ENCODE data around the gene HMX3. TPM values are rescaled to one million over a fixed set of nuclear protein-coding genes. Genes with fewer than 3 reads are reported as not detected.

The HMX3 gene
- total and polyA plus RNA-seq, 2 of the 13 experiments (the other 11 are each of a cell fraction or from before 2014, with no cell fraction given), result not detected

- TF ChIP-seq SNAPC4 (CRISPR knock-in tag; IDR thresholded peaks at IDR 0.05) (no peak), RBAK (CRISPR knock-in tag; IDR thresholded peaks at IDR 0.05) (no peak), ARID4A (CRISPR knock-in tag; IDR thresholded peaks at IDR 0.05; ENCODE audit: borderline replicate concordance) (peak; percentile 34; the same call in 1 of the 2 replicates), HNRNPLL (IDR thresholded peaks at IDR 0.05; ENCODE audit: low read depth, low read length, poor library complexity, severe bottlenecking) (no peak), ZBTB3 (CRISPR knock-in tag; IDR thresholded peaks at IDR 0.05; ENCODE audit: borderline replicate concordance, low read depth) (no peak), ZNF572 (CRISPR knock-in tag; IDR thresholded peaks at IDR 0.05) (no peak)
- TF ChIP-seq, protein P1, sequence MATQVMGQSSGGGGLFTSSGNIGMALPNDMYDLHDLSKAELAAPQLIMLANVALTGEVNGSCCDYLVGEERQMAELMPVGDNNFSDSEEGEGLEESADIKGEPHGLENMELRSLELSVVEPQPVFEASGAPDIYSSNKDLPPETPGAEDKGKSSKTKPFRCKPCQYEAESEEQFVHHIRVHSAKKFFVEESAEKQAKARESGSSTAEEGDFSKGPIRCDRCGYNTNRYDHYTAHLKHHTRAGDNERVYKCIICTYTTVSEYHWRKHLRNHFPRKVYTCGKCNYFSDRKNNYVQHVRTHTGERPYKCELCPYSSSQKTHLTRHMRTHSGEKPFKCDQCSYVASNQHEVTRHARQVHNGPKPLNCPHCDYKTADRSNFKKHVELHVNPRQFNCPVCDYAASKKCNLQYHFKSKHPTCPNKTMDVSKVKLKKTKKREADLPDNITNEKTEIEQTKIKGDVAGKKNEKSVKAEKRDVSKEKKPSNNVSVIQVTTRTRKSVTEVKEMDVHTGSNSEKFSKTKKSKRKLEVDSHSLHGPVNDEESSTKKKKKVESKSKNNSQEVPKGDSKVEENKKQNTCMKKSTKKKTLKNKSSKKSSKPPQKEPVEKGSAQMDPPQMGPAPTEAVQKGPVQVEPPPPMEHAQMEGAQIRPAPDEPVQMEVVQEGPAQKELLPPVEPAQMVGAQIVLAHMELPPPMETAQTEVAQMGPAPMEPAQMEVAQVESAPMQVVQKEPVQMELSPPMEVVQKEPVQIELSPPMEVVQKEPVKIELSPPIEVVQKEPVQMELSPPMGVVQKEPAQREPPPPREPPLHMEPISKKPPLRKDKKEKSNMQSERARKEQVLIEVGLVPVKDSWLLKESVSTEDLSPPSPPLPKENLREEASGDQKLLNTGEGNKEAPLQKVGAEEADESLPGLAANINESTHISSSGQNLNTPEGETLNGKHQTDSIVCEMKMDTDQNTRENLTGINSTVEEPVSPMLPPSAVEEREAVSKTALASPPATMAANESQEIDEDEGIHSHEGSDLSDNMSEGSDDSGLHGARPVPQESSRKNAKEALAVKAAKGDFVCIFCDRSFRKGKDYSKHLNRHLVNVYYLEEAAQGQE (IDR thresholded peaks at IDR 0.05; ENCODE audit: borderline replicate concordance in 1 of 2, low read depth in 1 of 2, low read length in 2 of 2), result no peak
These were observed 12.1 kb downstream of the HMX3 start, which contains the start of gene HMX2 (continued) for GRCh38 chr10:123147635-123148413.
